GM19035 (cell line): ENCODE data around the gene AUTS2.

Experiments
- ATAC-seq: cut with Tn5 transposase; IDR thresholded peaks from one replicate; pipeline ENCODE4 v1.9.1; 2021; ENCODE audit not compliant: unreplicated experiment

Gene AUTS2

GRCh38 chr7:69714886-69715576 lies 116.8 kb downstream of the AUTS2 start:
- no peak for ATAC-seq

- ATAC-seq: no peak
These were observed 118.9 kb downstream of the AUTS2 start for GRCh38 chr7:69717221-69717620.

- ATAC-seq: no peak
These were observed 121.4 kb downstream of the AUTS2 start for GRCh38 chr7:69719717-69720116.

- no peak for ATAC-seq
These were observed 124.6 kb downstream of the AUTS2 start for GRCh38 chr7:69722843-69723242.

GRCh38 chr7:69723663-69724062 lies 125.4 kb downstream of the AUTS2 start:
- ATAC-seq: no peak

- ATAC-seq: no peak
These were observed 130.0 kb downstream of the AUTS2 start for GRCh38 chr7:69728304-69728703.

- ATAC-seq: no peak
These were observed 133.9 kb downstream of the AUTS2 start for GRCh38 chr7:69732203-69732602.

- ATAC-seq: no peak
These were observed 137.3 kb downstream of the AUTS2 start for GRCh38 chr7:69735582-69735981.

- ATAC-seq: no peak
These were observed 138.0 kb downstream of the AUTS2 start for GRCh38 chr7:69736126-69736810.

GRCh38 chr7:69738396-69738951 lies 140.2 kb downstream of the AUTS2 start:
- peak; percentile 61 for ATAC-seq

GRCh38 chr7:69739190-69739589 lies 140.9 kb downstream of the AUTS2 start:
- ATAC-seq: peak; percentile 73

- peak; percentile 45 for ATAC-seq
These were observed 141.7 kb downstream of the AUTS2 start for GRCh38 chr7:69739931-69740431.

GRCh38 chr7:69742237-69742636 lies 144.0 kb downstream of the AUTS2 start:
- ATAC-seq: no peak

GRCh38 chr7:69743436-69743835 lies 145.2 kb downstream of the AUTS2 start:
- no peak for ATAC-seq

- ATAC-seq: no peak
These were observed 145.8 kb downstream of the AUTS2 start for GRCh38 chr7:69744026-69744425.

- no peak for ATAC-seq
These were observed 148.1 kb downstream of the AUTS2 start for GRCh38 chr7:69746383-69746782.

- ATAC-seq: no peak
These were observed 148.9 kb downstream of the AUTS2 start for GRCh38 chr7:69747144-69747543.

- ATAC-seq: no peak
These were observed 150.3 kb downstream of the AUTS2 start for GRCh38 chr7:69748530-69748929.

GRCh38 chr7:69749372-69749979 lies 151.2 kb downstream of the AUTS2 start:
- no peak for ATAC-seq

- ATAC-seq: no peak
These were observed 151.7 kb downstream of the AUTS2 start for GRCh38 chr7:69749994-69750393.

- ATAC-seq: no peak
These were observed 152.8 kb downstream of the AUTS2 start for GRCh38 chr7:69751026-69751425.

GRCh38 chr7:69753981-69754380 lies 155.7 kb downstream of the AUTS2 start:
- ATAC-seq: no peak
